ENCODE data around the gene PSMC4.

The PSMC4 gene

DNA sequence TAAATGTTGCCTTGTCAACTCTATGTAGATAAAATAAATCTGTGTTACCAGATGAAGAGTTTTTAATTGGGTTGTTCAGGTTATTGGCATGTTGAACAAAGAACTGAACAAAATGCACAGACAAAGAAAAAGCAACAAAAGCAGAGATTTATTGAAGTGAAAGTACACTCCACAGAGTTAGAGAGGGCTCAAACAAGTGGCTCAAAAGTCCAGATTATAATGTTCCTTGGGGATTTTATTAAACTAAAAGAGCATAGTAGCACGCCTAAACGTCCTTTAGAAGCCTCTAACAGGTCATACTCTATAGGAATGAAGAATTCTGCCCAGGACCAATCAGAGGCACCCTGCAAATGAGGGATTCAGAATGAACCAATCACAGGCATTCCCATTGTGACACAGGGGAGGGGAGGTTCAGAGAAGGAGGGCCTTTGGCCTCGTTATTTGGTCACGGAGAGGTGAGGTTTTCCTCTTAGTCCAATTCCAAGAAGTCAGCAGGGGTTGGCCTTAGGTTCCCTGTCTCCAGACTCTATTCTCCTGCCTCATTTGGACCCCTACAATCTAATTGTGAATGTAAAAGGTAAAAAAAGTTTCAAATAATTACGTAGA, 12.8 kb downstream of the PSMC4 start:
- Histone ChIP-seq H3K36me3 (ENCODE audit: control insufficient read depth, insufficient read depth, low read length) (peaks cover 9% of the 10 kb centered on the region), H3K9me3 (ENCODE audit: control insufficient read depth, low read length) (no peaks in the 10 kb centered on the region)

DNA sequence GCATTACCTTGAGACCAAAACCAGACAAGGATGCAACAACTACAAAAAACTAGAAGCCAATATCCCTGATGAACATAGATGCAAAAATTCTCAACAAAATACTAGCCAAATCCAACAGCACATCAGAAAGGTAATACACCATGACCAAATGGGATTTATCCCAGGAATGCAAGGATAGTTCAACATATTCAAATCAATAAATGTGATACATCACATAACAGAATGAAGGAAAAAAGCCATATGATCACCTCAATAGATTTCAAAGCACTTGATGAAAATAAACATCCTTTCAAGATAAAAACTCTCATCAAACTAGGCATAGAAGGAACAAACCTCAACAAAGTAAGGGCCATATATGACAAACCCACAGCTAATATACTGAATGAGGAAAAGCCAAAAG, 15.7 kb downstream of the PSMC4 start:
- Histone ChIP-seq H3K9me3 (ENCODE audit: control insufficient read depth, low read length) (no peaks in the 10 kb centered on the region), H3K36me3 (ENCODE audit: control insufficient read depth, insufficient read depth, low read length) (peaks cover under 1% of the 10 kb centered on the region), H3K4me3 (ENCODE audit: insufficient read depth, low read depth, low read length) (no peak overlapping the region), H3K27ac (ENCODE audit: insufficient read depth, low read depth, low read length, poor library complexity, severe bottlenecking) (no peak overlapping the region), H3K27me3 (ENCODE audit: control insufficient read depth, insufficient read depth, low read length, poor library complexity, severe bottlenecking) (no peaks in the 10 kb centered on the region), H3K4me1 (ENCODE audit: control insufficient read depth, insufficient read depth, low read length) (no peaks in the 10 kb centered on the region)

More for the DNA sequence above, 12.8 kb downstream of the PSMC4 start:
- 94 to 98% methylated on average over 5 of the region's 5 CpGs for WGBS, 2 experiments
- Histone ChIP-seq H3K4me3 (ENCODE audit: insufficient read depth, low read depth, low read length) (no peak overlapping the region), H3K4me1 (ENCODE audit: control insufficient read depth, insufficient read depth, low read length) (no peaks in the 10 kb centered on the region), H3K27me3 (ENCODE audit: control insufficient read depth, insufficient read depth, low read length, poor library complexity, severe bottlenecking) (no peaks in the 10 kb centered on the region), H3K27ac (ENCODE audit: insufficient read depth, low read depth, low read length, poor library complexity, severe bottlenecking) (no peak overlapping the region)

DNA sequence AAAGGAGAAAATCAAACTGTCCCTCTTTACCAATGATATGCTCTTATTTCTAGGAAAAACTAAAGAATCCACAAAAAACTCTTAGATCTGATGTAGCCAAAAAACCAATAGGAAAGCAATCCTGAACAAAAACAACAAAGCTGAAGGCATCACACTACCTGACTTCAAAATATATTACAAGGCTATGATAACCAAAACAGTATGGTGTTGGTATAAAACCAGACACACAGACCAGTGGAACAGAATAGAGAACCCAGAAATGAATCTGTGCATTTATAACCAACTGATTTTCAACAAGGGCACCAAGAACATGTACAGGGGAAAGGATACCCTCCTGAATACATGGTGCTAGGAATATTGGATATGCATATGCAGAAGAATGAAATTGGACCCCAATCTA, 16.2 kb downstream of the PSMC4 start:
- Histone ChIP-seq H3K27me3 (ENCODE audit: control insufficient read depth, insufficient read depth, low read length, poor library complexity, severe bottlenecking) (no peaks in the 10 kb centered on the region), H3K27ac (ENCODE audit: insufficient read depth, low read depth, low read length, poor library complexity, severe bottlenecking) (no peak overlapping the region), H3K4me1 (ENCODE audit: control insufficient read depth, insufficient read depth, low read length) (no peaks in the 10 kb centered on the region), H3K36me3 (ENCODE audit: control insufficient read depth, insufficient read depth, low read length) (no peaks in the 10 kb centered on the region), H3K4me3 (ENCODE audit: insufficient read depth, low read depth, low read length) (no peak overlapping the region), H3K9me3 (ENCODE audit: control insufficient read depth, low read length) (no peaks in the 10 kb centered on the region)

DNA sequence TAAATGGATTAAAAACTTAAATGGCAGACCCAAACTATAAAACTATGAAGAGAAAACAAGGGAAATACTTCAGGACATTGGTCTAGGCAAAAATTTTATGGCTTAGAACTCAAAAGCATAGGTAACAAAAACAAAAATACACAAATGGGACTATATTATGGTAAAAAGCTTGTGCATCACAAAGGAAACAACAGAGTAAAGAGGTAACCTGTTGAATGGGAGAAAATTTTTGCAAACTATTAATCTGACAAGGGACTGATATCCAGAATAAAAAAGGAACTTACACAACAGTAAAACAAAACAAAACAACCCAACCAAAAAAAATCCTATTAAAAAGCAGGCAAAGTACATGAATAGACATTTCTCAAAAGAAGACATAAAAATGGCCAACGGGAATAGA, 16.6 kb downstream of the PSMC4 start:
- Histone ChIP-seq H3K4me3 (ENCODE audit: insufficient read depth, low read depth, low read length) (no peak overlapping the region), H3K27ac (ENCODE audit: insufficient read depth, low read depth, low read length, poor library complexity, severe bottlenecking) (no peak overlapping the region), H3K4me1 (ENCODE audit: control insufficient read depth, insufficient read depth, low read length) (no peaks in the 10 kb centered on the region), H3K9me3 (ENCODE audit: control insufficient read depth, low read length) (no peaks in the 10 kb centered on the region), H3K27me3 (ENCODE audit: control insufficient read depth, insufficient read depth, low read length, poor library complexity, severe bottlenecking) (no peaks in the 10 kb centered on the region), H3K36me3 (ENCODE audit: control insufficient read depth, insufficient read depth, low read length) (no peaks in the 10 kb centered on the region)
- 100% methylated on average over 1 of the region's 1 CpG for WGBS, 2 experiments

DNA sequence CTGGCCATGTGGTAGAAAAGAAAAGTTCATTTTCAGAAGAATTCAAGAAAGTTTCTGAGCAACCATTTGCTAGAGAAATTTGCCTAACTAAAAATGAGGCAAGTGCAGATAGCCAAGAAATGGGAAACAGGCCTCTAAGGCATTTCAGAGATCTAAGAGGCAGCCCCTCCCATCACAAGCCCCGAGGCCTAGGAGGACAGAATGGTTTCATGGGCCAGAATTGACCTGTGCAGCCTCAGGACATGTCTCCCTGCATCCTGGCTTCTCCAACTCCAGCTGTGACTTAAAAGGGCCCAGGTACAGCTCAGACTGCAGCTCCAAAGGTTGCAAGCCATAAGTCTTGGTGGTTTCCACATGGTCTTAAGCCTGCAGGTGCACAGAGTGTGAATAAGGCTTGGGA, 22.6 kb downstream of the PSMC4 start:
- WGBS, 2 experiments = 93 to 95% methylated on average over 1 of the region's 1 CpG

DNA sequence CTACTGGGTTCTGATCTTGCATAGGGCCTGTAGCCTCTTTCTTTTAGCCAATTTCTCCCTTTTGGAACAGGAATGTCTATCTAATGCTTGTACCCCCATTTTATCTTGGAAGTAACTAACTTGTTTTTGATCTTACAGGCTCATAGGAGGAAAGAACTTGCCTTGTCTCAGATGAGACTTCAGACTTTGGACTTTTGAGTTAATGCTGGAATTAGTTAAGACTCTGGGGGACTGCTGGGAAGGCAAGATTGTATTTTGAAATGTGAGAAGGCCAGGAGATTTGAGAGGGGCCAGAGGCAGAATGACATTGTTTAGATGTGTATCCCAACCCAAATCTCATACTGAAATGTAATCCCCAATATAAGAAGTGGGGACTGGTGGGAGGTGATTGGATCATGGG, 23.4 kb downstream of the PSMC4 start:
- no peaks in the 10 kb centered on the region for H3K9me3 ChIP-seq (ENCODE audit: control insufficient read depth, low read length)
- H3K27ac ChIP-seq (ENCODE audit: insufficient read depth, low read depth, low read length, poor library complexity, severe bottlenecking) = no peak overlapping the region
- no peaks in the 10 kb centered on the region for H3K36me3 ChIP-seq (ENCODE audit: control insufficient read depth, insufficient read depth, low read length)
- H3K27me3 ChIP-seq (ENCODE audit: control insufficient read depth, insufficient read depth, low read length, poor library complexity, severe bottlenecking) = no peaks in the 10 kb centered on the region
- H3K4me3 ChIP-seq (ENCODE audit: insufficient read depth, low read depth, low read length) = no peak overlapping the region
- peaks cover 4% of the 10 kb centered on the region for H3K4me1 ChIP-seq (ENCODE audit: control insufficient read depth, insufficient read depth, low read length)

More for the DNA sequence above, 22.6 kb downstream of the PSMC4 start:
- Histone ChIP-seq H3K9me3 (ENCODE audit: control insufficient read depth, low read length) (no peaks in the 10 kb centered on the region), H3K36me3 (ENCODE audit: control insufficient read depth, insufficient read depth, low read length) (no peaks in the 10 kb centered on the region), H3K4me3 (ENCODE audit: insufficient read depth, low read depth, low read length) (no peak overlapping the region), H3K27ac (ENCODE audit: insufficient read depth, low read depth, low read length, poor library complexity, severe bottlenecking) (no peak overlapping the region), H3K4me1 (ENCODE audit: control insufficient read depth, insufficient read depth, low read length) (peaks cover 4% of the 10 kb centered on the region), H3K27me3 (ENCODE audit: control insufficient read depth, insufficient read depth, low read length, poor library complexity, severe bottlenecking) (no peaks in the 10 kb centered on the region)

DNA sequence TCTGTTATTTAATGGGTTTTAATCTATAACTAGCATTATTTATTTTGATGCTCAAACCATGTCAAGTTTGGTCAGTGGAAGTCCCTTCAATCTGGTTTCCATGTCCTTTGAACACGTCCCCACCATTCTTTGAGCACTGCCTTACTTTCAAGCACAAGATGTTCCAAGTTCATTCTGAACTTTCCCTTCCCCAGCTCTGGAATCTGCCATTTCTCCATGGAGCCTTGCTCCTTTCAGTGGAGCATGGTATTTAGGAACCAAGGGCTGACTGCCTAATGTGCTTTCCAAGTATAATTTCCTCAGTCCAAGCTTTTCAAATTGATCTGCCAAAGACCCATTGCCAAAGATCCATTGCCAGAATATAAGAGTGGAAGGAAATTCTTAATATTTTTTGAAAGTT, 24.8 kb downstream of the PSMC4 start:
- no peaks in the 10 kb centered on the region for H3K9me3 ChIP-seq (ENCODE audit: control insufficient read depth, low read length)
- no peaks in the 10 kb centered on the region for H3K27me3 ChIP-seq (ENCODE audit: control insufficient read depth, insufficient read depth, low read length, poor library complexity, severe bottlenecking)
- H3K36me3 ChIP-seq (ENCODE audit: control insufficient read depth, insufficient read depth, low read length) = no peaks in the 10 kb centered on the region
- WGBS, 2 experiments = 91 to 94% methylated on average over 1 of the region's 1 CpG
- peaks cover 4% of the 10 kb centered on the region for H3K4me1 ChIP-seq (ENCODE audit: control insufficient read depth, insufficient read depth, low read length)
- no peak overlapping the region for H3K27ac ChIP-seq (ENCODE audit: insufficient read depth, low read depth, low read length, poor library complexity, severe bottlenecking)
- H3K4me3 ChIP-seq (ENCODE audit: insufficient read depth, low read depth, low read length) = peak overlapping the region; percentile 84

DNA sequence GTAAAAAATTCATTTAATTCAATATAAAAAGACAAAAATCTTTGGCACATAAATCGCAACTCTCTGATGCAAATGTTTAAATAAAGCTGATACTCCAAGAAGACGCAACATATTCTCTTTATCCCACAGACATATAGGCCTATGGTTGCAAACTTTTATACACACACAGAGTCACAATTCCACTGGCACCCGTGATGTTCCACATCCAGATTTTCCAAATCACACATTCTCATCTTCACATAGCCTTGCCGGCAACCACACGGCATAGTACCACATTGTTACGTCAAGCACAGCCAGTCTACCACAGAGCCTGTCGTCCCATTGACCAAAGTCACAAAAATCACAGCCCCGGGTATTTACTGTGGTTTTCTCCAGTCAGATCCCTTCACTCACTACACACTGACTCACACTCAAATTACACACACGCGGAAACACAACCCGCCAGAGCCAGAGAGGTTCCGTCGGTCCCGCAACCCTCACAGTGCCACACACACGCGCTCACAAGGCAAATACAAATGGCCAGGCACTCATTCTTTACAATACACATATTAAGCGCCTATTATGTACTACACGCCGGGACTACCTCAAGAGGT, 25.3 kb downstream of the PSMC4 start:
- no peaks in the 10 kb centered on the region for H3K27me3 ChIP-seq (ENCODE audit: control insufficient read depth, insufficient read depth, low read length, poor library complexity, severe bottlenecking)
- no peaks in the 10 kb centered on the region for H3K36me3 ChIP-seq (ENCODE audit: control insufficient read depth, insufficient read depth, low read length)
- 11% methylated on average over 19 of the region's 19 CpGs for WGBS, 2 experiments
- no peak overlapping the region for H3K27ac ChIP-seq (ENCODE audit: insufficient read depth, low read depth, low read length, poor library complexity, severe bottlenecking)
- no peaks in the 10 kb centered on the region for H3K9me3 ChIP-seq (ENCODE audit: control insufficient read depth, low read length)
- peaks cover 4% of the 10 kb centered on the region for H3K4me1 ChIP-seq (ENCODE audit: control insufficient read depth, insufficient read depth, low read length)
- peak overlapping the region; percentile 84 for H3K4me3 ChIP-seq (ENCODE audit: insufficient read depth, low read depth, low read length)

DNA sequence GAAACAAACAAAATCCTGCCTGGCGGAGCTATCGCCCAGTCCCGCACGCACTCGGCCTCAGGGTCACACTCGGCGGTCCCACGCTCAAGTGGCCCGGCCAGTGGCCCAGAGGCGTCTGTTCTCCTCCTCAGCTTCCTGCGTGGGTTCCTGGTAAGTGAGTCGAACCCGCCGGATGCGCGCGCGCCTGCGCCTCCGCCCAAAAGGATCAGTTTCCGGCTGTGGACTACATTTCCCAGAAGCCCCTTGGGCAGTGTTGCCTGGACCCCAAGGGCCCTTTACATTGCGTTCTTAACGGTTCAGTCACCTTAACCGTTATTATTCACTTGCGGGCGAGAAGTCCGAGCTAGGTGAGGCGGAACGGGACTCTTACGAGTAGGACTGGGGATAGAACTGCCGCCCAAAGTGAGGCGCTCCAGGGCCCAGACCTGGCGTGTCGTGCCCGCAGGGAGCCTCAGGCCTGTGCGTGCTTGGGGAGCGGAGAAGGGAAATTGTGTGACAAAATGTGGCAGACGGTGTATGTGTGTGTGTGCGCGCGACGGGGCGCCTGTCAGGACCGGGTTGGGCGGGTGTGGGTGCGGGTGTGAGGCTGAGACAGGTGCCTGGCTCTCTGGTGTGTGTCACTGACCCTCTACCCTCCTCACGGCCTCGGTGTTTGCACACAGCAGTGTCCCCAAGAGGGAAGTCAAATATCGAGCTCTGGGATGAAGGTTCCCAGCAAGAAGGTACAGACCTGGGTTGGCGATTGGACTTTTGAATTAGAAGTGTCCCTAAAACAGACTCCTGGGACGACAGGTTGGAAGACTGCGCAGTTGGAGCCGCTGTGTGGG, 26.1 kb downstream of the PSMC4 start, which contains the start of gene ZNF546:
TSS of gene ZNF546 (plus strand) at position 250 of the 827 bp plus-strand sequence. CDS start 1,267 bp downstream, outside the sequence.
- WGBS, 2 experiments = 8 to 9% methylated on average over 53 of the region's 53 CpGs
- H3K27ac ChIP-seq (ENCODE audit: insufficient read depth, low read depth, low read length, poor library complexity, severe bottlenecking) = no peak within 1 kb of the TSS

DNA sequence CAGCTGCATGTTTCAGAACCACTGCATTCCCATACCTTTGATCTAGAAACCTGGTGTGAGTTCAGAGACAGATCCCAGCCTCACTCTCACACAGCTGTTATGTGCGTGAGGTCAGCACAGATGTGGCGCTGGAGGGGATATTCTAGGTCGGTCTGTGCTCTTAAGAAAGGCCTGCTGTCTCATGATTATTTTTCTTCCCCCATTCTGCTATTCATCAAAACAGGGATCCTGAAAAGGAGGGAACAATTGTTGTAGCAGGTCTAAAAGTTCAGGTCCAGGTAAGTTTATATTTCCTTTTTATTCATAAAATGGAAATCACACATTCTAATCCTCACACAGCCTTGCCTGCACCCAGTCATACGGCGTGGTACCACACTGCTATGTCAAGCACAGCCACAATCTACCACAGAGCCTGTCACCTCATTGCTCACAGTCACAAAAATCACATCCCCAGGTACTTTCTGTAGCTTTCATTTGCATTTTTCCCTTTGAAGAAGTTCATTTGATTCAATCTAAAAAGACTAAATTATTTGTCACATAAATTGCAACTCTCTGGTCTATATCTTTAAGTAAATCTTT, 26.8 kb downstream of the PSMC4 start:
- H3K36me3 ChIP-seq (ENCODE audit: control insufficient read depth, insufficient read depth, low read length) = no peaks in the 10 kb centered on the region
- peaks cover 4% of the 10 kb centered on the region for H3K4me1 ChIP-seq (ENCODE audit: control insufficient read depth, insufficient read depth, low read length)
- H3K4me3 ChIP-seq (ENCODE audit: insufficient read depth, low read depth, low read length) = peak overlapping the region; percentile 84
- 93% methylated on average over 5 of the region's 5 CpGs for WGBS, 2 experiments
- no peak overlapping the region for H3K27ac ChIP-seq (ENCODE audit: insufficient read depth, low read depth, low read length, poor library complexity, severe bottlenecking)
- no peaks in the 10 kb centered on the region for H3K9me3 ChIP-seq (ENCODE audit: control insufficient read depth, low read length)
- no peaks in the 10 kb centered on the region for H3K27me3 ChIP-seq (ENCODE audit: control insufficient read depth, insufficient read depth, low read length, poor library complexity, severe bottlenecking)

More for the DNA sequence above, 26.1 kb downstream of the PSMC4 start, which contains the start of gene ZNF546:
- Histone ChIP-seq H3K4me3 (ENCODE audit: insufficient read depth, low read depth, low read length) (peak within 1 kb of the TSS; percentile 84), H3K36me3 (ENCODE audit: control insufficient read depth, insufficient read depth, low read length) (no peaks in the 10 kb centered on the region), H3K9me3 (ENCODE audit: control insufficient read depth, low read length) (no peaks in the 10 kb centered on the region), H3K27me3 (ENCODE audit: control insufficient read depth, insufficient read depth, low read length, poor library complexity, severe bottlenecking) (no peaks in the 10 kb centered on the region), H3K4me1 (ENCODE audit: control insufficient read depth, insufficient read depth, low read length) (peaks cover 4% of the 10 kb centered on the region)
